GM12878 (cell line): ENCODE results near the gene DKC1.

Source experiments
- CHD4 ChIP-seq: fragments of 200-600 bp; sonication (generic); IDR thresholded peaks from 2 replicates; pipeline ENCODE4 v1.6.1; 2016; ENCODE audit warnings: mild to moderate bottlenecking
- MTA2 ChIP-seq: fragments of 450-650 bp; IDR thresholded peaks from 2 replicates; pipeline ENCODE4 v1.6.1; 2016; ENCODE audit warnings: low read depth, mild to moderate bottlenecking, moderate library complexity
- NR2C2 ChIP-seq: IDR thresholded peaks from 2 replicates; pipeline ENCODE4 v1.6.1; 2011; ENCODE audit warnings: borderline replicate concordance, low read depth; ENCODE audit not compliant: control insufficient read depth, insufficient read length
- POLR2A ChIP-seq: IDR thresholded peaks from 2 replicates; pipeline ENCODE4 v1.6.1; 2011; ENCODE audit warnings: low read depth, mild to moderate bottlenecking, low read length
- POLR2AphosphoS5 ChIP-seq: IDR thresholded peaks from 2 replicates; pipeline ENCODE4 v1.6.1; 2011; ENCODE audit warnings: mild to moderate bottlenecking, low read length, inconsistent platforms
- SMC3 ChIP-seq: IDR thresholded peaks from 2 replicates; pipeline ENCODE4 v1.6.1; 2011; ENCODE audit warnings: low read length, improper control_type of control experiment, borderline replicate concordance
- TAF1 ChIP-seq: IDR thresholded peaks from 2 replicates; pipeline ENCODE4 v1.6.1; 2011; ENCODE audit warnings: mild to moderate bottlenecking, low read depth, low read length, borderline replicate concordance
- TF ChIP-seq, protein P1 (sequence below), 3 experiments: IDR thresholded peaks in 2 of 3; conservative IDR thresholded peaks in 1 of 3; 2 replicates each; pipeline ENCODE4 v1.5.1; 2011; ENCODE audit warnings: low read depth in 3 of 3, low read length in 3 of 3, mild to moderate bottlenecking in 3 of 3, control low read depth in 2 of 3, moderate library complexity in 2 of 3, inconsistent platforms in 1 of 3, mixed read lengths in 1 of 3; ENCODE audit not compliant: control insufficient read depth in 2 of 3, insufficient read depth in 1 of 3; ENCODE audit errors: extremely low read depth in 1 of 3

GRCh38 chrX:154784149-154784995, 21.7 kb downstream of the DKC1 start:
- TF ChIP-seq, protein P1, sequence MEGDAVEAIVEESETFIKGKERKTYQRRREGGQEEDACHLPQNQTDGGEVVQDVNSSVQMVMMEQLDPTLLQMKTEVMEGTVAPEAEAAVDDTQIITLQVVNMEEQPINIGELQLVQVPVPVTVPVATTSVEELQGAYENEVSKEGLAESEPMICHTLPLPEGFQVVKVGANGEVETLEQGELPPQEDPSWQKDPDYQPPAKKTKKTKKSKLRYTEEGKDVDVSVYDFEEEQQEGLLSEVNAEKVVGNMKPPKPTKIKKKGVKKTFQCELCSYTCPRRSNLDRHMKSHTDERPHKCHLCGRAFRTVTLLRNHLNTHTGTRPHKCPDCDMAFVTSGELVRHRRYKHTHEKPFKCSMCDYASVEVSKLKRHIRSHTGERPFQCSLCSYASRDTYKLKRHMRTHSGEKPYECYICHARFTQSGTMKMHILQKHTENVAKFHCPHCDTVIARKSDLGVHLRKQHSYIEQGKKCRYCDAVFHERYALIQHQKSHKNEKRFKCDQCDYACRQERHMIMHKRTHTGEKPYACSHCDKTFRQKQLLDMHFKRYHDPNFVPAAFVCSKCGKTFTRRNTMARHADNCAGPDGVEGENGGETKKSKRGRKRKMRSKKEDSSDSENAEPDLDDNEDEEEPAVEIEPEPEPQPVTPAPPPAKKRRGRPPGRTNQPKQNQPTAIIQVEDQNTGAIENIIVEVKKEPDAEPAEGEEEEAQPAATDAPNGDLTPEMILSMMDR (IDR thresholded peaks at IDR 0.05 in 2 of 3, conservative IDR thresholded peaks at IDR 0.05 in 1 of 3; ENCODE audit: control insufficient read depth in 2 of 3, extremely low read depth in 1 of 3, insufficient read depth in 1 of 3, low read depth in 3 of 3, low read length in 3 of 3), result no peak
- TF ChIP-seq SMC3, result no peak
- no peak for TF ChIP-seq CHD4
- TF ChIP-seq POLR2A, result no peak
- no peak for TF ChIP-seq MTA2
- no peak for TF ChIP-seq NR2C2
- TF ChIP-seq TAF1, result no peak
- TF ChIP-seq POLR2AphosphoS5, result no peak
